Body of pancreas (tissue), 4 donors: Measurements from ENCODE around the gene RAPGEF4.

ENCODE experiments used
- CTCF ChIP-seq, 7 experiments: fragments of 450-650 bp in 4 of 7; fragments of 200-600 bp in 3 of 7; sonication (generic) in 3 of 7; IDR thresholded peaks; one replicate each; pipeline ENCODE4 v1.5.1; 2016 to 2019; ENCODE audit warnings: antibody characterized with exemption in 7 of 7
- POLR2A ChIP-seq, 3 donors: fragments of 450-650 bp; IDR thresholded peaks; one replicate each; pipeline ENCODE4 v1.6.1; 2016; ENCODE audit warnings: antibody characterized with exemption in 3 of 3, mild to moderate bottlenecking in 2 of 3

- TF ChIP-seq CTCF (IDR thresholded peaks at IDR 0.05) (no peak), POLR2A (IDR thresholded peaks at IDR 0.05) (no peak)
These were observed 75.4 kb downstream of the RAPGEF4 start for GRCh38 chr2:172811027-172811426.
